Neural progenitor cell (in vitro differentiated cells): ENCODE measurements around the gene TMEM186. TPM values are rescaled to one million over a fixed set of nuclear protein-coding genes. Genes with fewer than 3 reads are reported as not detected.
"Not testable (repeated sequence)": the region's sequence is repeated elsewhere in the genome, so short reads cannot be mapped to it uniquely, and the experiment has no call there.

Source experiments
- DNase-seq: peaks from one replicate; pipeline ENCODE4 v3.0.0-alpha.2; 2016; ENCODE audit warnings: low spot score
- H2AFZ ChIP-seq: fragments of 200-600 bp; sonication (generic); replicated peaks from 2 replicates; pipeline ENCODE4 v1.6.1; 2016; ENCODE audit warnings: antibody characterized with exemption
- H3F3A ChIP-seq: fragments of 200-600 bp; sonication (generic); 2 replicates; pipeline ENCODE4 v1.6.1; 2016; ENCODE audit warnings: antibody characterized with exemption, low read depth
- H3K27ac ChIP-seq: fragments of 200-600 bp; sonication (generic); 2 replicates; pipeline ENCODE4 v1.5.1; 2016; ENCODE audit warnings: mild to moderate bottlenecking
- H3K27me3 ChIP-seq: fragments of 200-600 bp; sonication (generic); 2 replicates; pipeline ENCODE4 v1.6.1; 2016; ENCODE audit warnings: mild to moderate bottlenecking, moderate library complexity
- H3K36me3 ChIP-seq: fragments of 200-600 bp; sonication (generic); 2 replicates; pipeline ENCODE4 v1.5.1; 2016
- H3K4me1 ChIP-seq: fragments of 200-600 bp; sonication (generic); 2 replicates; pipeline ENCODE4 v1.6.1; 2016; ENCODE audit warnings: mixed run types
- H3K4me2 ChIP-seq: fragments of 200-600 bp; sonication (generic); 2 replicates; pipeline ENCODE4 v1.6.1; 2016
- H3K4me3 ChIP-seq: fragments of 200-600 bp; sonication (generic); 2 replicates; pipeline ENCODE4 v1.5.1; 2016
- H3K79me2 ChIP-seq: fragments of 200-600 bp; sonication (generic); 2 replicates; pipeline ENCODE4 v1.6.1; 2016; ENCODE audit warnings: low read depth
- H3K9ac ChIP-seq: fragments of 200-600 bp; sonication (generic); 2 replicates; pipeline ENCODE4 v1.6.1; 2016
- H3K9me3 ChIP-seq: fragments of 200-600 bp; sonication (generic); 2 replicates; pipeline ENCODE4 v1.5.1; 2016; ENCODE audit warnings: low read depth
- H4K20me1 ChIP-seq: fragments of 200-600 bp; sonication (generic); 2 replicates; pipeline ENCODE4 v1.6.1; 2016; ENCODE audit warnings: low read depth
- H3K27ac Mint-ChIP-seq: 3 replicates; pipeline ENCODE4 v1.8.0; 2021; ENCODE audit warnings: mixed read lengths
- H3K27me3 Mint-ChIP-seq: 2 replicates; pipeline ENCODE4 v1.8.0; 2022; ENCODE audit warnings: low read depth, mild to moderate bottlenecking, inconsistent platforms, moderate library complexity, mixed read lengths; ENCODE audit not compliant: insufficient read depth
- H3K36me3 Mint-ChIP-seq: 3 replicates; pipeline ENCODE4 v1.8.0; 2021; ENCODE audit warnings: mixed read lengths
- H3K4me1 Mint-ChIP-seq: 3 replicates; pipeline ENCODE4 v1.8.0; 2021; ENCODE audit warnings: mixed read lengths
- H3K4me3 Mint-ChIP-seq: 3 replicates; pipeline ENCODE4 v1.8.0; 2021; ENCODE audit warnings: mild to moderate bottlenecking, moderate library complexity, mixed read lengths
- H3K9me3 Mint-ChIP-seq: 3 replicates; pipeline ENCODE4 v1.8.0; 2020; ENCODE audit warnings: mixed read lengths
- EZH2 ChIP-seq: fragments of 200-600 bp; sonication (generic); IDR thresholded peaks from 2 replicates; pipeline ENCODE4 v1.6.1; 2017; ENCODE audit warnings: antibody characterized with exemption, mild to moderate bottlenecking, moderate library complexity
- EZH2phosphoT487 ChIP-seq: fragments of 200-600 bp; sonication (generic); IDR thresholded peaks from 2 replicates; pipeline ENCODE4 v1.6.1; 2017; ENCODE audit warnings: antibody characterized with exemption
- total RNA-seq: library from RNA; depleted of rRNA; stranded (reverse); fragments of >200 nt; gene quantifications from 2 replicates; pipeline ENCODE4 v1.2.3, GENCODE V29; 2015; ENCODE audit warnings: low replicate concordance
- TF ChIP-seq, protein P1 (sequence below): fragments of 200-600 bp; sonication (generic); IDR thresholded peaks from 2 replicates; pipeline ENCODE4 v1.5.1; 2017; ENCODE audit warnings: antibody characterized with exemption, mild to moderate bottlenecking

The TMEM186 gene
- total RNA-seq, 1 donor from 2014 or later, result 6.4 TPM

DNA sequence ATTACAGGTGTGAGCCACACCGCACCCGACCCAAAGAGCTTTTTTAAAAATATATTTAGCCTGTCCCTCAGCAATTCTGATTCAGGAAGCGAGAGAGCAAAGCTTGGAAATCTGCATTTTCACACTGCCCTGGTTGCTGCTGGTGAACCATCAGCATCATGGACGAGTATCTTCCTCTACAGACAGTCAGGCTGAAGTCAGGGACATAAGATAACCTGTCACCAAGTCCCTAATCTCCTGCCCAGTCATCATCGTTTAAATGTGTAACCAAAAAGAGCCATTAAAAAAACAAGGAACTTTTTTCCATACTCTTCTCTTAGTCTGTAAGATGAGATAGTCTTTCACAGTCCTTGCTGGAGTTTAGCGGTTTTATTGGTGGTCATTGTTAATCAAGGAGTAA, 6.9 kb upstream of the TMEM186 start:
- H3K27me3 Mint-ChIP-seq, result no peaks in the 10 kb centered on the region
- Histone ChIP-seq H3F3A (no peaks in the 10 kb centered on the region), H2AFZ (no peak overlapping the region), H3K4me2 (no peak overlapping the region), H3K79me2 (peaks cover 21% of the 10 kb centered on the region), H3K9ac (no peak overlapping the region), H3K9me3 (no peaks in the 10 kb centered on the region), H3K36me3 (no peaks in the 10 kb centered on the region), H3K27ac (no peak overlapping the region), H3K4me1 (no peaks in the 10 kb centered on the region), H3K27me3 (no peaks in the 10 kb centered on the region), H3K4me3 (no peak overlapping the region), H4K20me1 (no peaks in the 10 kb centered on the region)
- H3K36me3 Mint-ChIP-seq, result peaks cover 18% of the 10 kb centered on the region
- no peak overlapping the region for H3K27ac Mint-ChIP-seq
- DNase-seq, result no peak
- H3K4me1 Mint-ChIP-seq, result peaks cover under 1% of the 10 kb centered on the region
- no peak overlapping the region for H3K4me3 Mint-ChIP-seq
- TF ChIP-seq EZH2 (no peak), EZH2phosphoT487 (no peak)
- TF ChIP-seq, protein P1, sequence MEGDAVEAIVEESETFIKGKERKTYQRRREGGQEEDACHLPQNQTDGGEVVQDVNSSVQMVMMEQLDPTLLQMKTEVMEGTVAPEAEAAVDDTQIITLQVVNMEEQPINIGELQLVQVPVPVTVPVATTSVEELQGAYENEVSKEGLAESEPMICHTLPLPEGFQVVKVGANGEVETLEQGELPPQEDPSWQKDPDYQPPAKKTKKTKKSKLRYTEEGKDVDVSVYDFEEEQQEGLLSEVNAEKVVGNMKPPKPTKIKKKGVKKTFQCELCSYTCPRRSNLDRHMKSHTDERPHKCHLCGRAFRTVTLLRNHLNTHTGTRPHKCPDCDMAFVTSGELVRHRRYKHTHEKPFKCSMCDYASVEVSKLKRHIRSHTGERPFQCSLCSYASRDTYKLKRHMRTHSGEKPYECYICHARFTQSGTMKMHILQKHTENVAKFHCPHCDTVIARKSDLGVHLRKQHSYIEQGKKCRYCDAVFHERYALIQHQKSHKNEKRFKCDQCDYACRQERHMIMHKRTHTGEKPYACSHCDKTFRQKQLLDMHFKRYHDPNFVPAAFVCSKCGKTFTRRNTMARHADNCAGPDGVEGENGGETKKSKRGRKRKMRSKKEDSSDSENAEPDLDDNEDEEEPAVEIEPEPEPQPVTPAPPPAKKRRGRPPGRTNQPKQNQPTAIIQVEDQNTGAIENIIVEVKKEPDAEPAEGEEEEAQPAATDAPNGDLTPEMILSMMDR, result no peak
- no peaks in the 10 kb centered on the region for H3K9me3 Mint-ChIP-seq

GRCh38 chr16:8803733-8804132, 6.3 kb upstream of the TMEM186 start:
- not testable (repeated sequence) for H4K20me1 ChIP-seq, DNase-seq, H2AFZ ChIP-seq, H3K27ac ChIP-seq, H3K4me1 Mint-ChIP-seq, H3K36me3 ChIP-seq, H3K9me3 ChIP-seq, H3K4me2 ChIP-seq, H3K27ac Mint-ChIP-seq, H3K27me3 ChIP-seq, H3K27me3 Mint-ChIP-seq, H3K4me1 ChIP-seq, H3K9ac ChIP-seq, H3K4me3 ChIP-seq, H3K4me3 Mint-ChIP-seq, H3F3A ChIP-seq, H3K9me3 Mint-ChIP-seq
- H3K36me3 Mint-ChIP-seq, result peaks cover 18% of the 10 kb centered on the region
- H3K79me2 ChIP-seq, result peaks cover 27% of the 10 kb centered on the region

- Mint-ChIP-seq H3K36me3 (peaks cover 14% of the 10 kb centered on the region), H3K27ac (no peak overlapping the region), H3K27me3 (no peaks in the 10 kb centered on the region), H3K4me3 (no peak overlapping the region), H3K4me1 (peaks cover 14% of the 10 kb centered on the region), H3K9me3 (no peaks in the 10 kb centered on the region)
- peaks cover 46% of the 10 kb centered on the region for H3K79me2 ChIP-seq
- H3K9ac ChIP-seq, result no peak overlapping the region
- H3K36me3 ChIP-seq, result no peaks in the 10 kb centered on the region
- no peak overlapping the region for H3K27ac ChIP-seq
- H3K4me1 ChIP-seq, result no peaks in the 10 kb centered on the region
- H3F3A ChIP-seq, result no peaks in the 10 kb centered on the region
- TF ChIP-seq EZH2phosphoT487, result no peak
- TF ChIP-seq, protein P1, result no peak
- no peak for TF ChIP-seq EZH2
- H3K9me3 ChIP-seq, result no peaks in the 10 kb centered on the region
- H2AFZ ChIP-seq, result no peak overlapping the region
- H3K4me2 ChIP-seq, result no peak overlapping the region
- DNase-seq, result no peak
- H3K27me3 ChIP-seq, result no peaks in the 10 kb centered on the region
- no peak overlapping the region for H3K4me3 ChIP-seq
- peaks cover 5% of the 10 kb centered on the region for H4K20me1 ChIP-seq
These were observed 4.3 kb upstream of the TMEM186 start for GRCh38 chr16:8801701-8802100.

DNA sequence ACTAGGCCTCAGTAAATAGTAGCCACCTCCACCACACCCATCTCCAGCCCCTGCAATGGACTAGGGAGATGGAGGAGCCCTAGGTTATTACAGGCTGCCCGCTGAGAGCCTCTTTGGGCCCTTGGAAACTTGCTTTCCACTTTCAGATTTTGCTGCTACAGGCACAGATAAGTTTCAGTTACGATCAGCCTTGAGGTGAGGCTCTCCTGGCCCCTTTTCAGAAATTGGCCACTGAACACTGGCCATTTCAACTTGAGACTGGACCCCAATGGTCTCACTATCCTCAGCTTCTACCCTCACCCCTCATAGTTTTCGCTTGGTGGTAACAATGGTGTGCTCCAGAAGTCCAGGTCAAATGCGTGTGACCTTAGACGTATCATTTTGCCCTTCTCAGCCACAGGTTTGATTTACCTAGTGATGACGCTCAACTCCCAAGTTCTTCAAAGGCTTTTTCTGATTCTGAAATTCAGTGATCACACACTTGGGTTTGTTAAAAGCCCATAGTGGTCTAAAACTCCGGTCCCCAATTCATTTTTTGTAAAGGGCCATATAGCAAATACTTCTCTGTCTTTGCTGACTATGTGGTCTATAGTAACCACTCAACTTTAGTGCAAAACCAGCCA, 1.2 kb upstream of the TMEM186 start:
- Histone ChIP-seq H3K9me3 (no peaks in the 10 kb centered on the region), H3K36me3 (no peaks in the 10 kb centered on the region), H3K4me3 (peak overlapping the region; percentile 71), H2AFZ (no peak overlapping the region), H3K27me3 (no peaks in the 10 kb centered on the region), H3K4me1 (no peaks in the 10 kb centered on the region), H4K20me1 (peaks cover 5% of the 10 kb centered on the region), H3K27ac (no peak overlapping the region), H3F3A (no peaks in the 10 kb centered on the region), H3K4me2 (peak overlapping the region; percentile 98), H3K9ac (peak overlapping the region; percentile 65), H3K79me2 (peaks cover 61% of the 10 kb centered on the region)
- no peak for DNase-seq
- H3K27ac Mint-ChIP-seq, result no peak overlapping the region
- peak overlapping the region; percentile 95 for H3K4me3 Mint-ChIP-seq
- no peaks in the 10 kb centered on the region for H3K27me3 Mint-ChIP-seq
- H3K9me3 Mint-ChIP-seq, result no peaks in the 10 kb centered on the region
- peaks cover 7% of the 10 kb centered on the region for H3K36me3 Mint-ChIP-seq
- TF ChIP-seq, protein P1, result no peak
- TF ChIP-seq EZH2 (no peak), EZH2phosphoT487 (no peak)
- peaks cover 20% of the 10 kb centered on the region for H3K4me1 Mint-ChIP-seq
